Testis (tissue), 2 donors: ENCODE data around the gene RAB29.

Source experiments
- CTCF ChIP-seq, 3 experiments: fragments of 450-650 bp in 2 of 3; fragments of 200-600 bp in 1 of 3; sonication (generic) in 1 of 3; IDR thresholded peaks; one replicate each; pipeline ENCODE4 v1.5.1; 2016 to 2019; ENCODE audit warnings: antibody characterized with exemption in 3 of 3, mild to moderate bottlenecking in 2 of 3, moderate library complexity in 1 of 3
- POLR2A ChIP-seq: fragments of 450-650 bp; IDR thresholded peaks from one replicate; pipeline ENCODE4 v1.6.1; 2017; ENCODE audit warnings: antibody characterized with exemption, mild to moderate bottlenecking, moderate library complexity

- TF ChIP-seq CTCF (IDR thresholded peaks at IDR 0.05) (no peak), POLR2A (no peak)
These were observed 25.1 kb upstream of the RAB29 start for GRCh38 chr1:205800427-205800826.
